ENCODE measurements around the gene PER3.

- TF ChIP-seq, protein P1, sequence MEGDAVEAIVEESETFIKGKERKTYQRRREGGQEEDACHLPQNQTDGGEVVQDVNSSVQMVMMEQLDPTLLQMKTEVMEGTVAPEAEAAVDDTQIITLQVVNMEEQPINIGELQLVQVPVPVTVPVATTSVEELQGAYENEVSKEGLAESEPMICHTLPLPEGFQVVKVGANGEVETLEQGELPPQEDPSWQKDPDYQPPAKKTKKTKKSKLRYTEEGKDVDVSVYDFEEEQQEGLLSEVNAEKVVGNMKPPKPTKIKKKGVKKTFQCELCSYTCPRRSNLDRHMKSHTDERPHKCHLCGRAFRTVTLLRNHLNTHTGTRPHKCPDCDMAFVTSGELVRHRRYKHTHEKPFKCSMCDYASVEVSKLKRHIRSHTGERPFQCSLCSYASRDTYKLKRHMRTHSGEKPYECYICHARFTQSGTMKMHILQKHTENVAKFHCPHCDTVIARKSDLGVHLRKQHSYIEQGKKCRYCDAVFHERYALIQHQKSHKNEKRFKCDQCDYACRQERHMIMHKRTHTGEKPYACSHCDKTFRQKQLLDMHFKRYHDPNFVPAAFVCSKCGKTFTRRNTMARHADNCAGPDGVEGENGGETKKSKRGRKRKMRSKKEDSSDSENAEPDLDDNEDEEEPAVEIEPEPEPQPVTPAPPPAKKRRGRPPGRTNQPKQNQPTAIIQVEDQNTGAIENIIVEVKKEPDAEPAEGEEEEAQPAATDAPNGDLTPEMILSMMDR (optimal IDR thresholded peaks at IDR 0.05 in 1 of 3, IDR thresholded peaks at IDR 0.05 in 1 of 3, conservative IDR thresholded peaks at IDR 0.05 in 1 of 3; ENCODE audit: extremely low read depth in 1 of 3, insufficient read depth in 2 of 3, low read length in 3 of 3): no peak
- TF ChIP-seq EZH2 (IDR thresholded peaks at IDR 0.05; ENCODE audit: low read length): no peak
These were observed at the start of gene PER3 for GRCh38 chr1:7783826-7784491.
